HepG2 (cell line): Measurements from ENCODE around the gene KRTAP5-4. TPM values are rescaled to one million over a fixed set of nuclear protein-coding genes. Genes with fewer than 3 reads are reported as not detected.
A peak's percentile ranks its signal among the peaks of the same experiment; 100 is the strongest.

Experiments
- FOXA3 ChIP-seq: IDR thresholded peaks from 2 replicates; pipeline ENCODE4 v1.6.1; 2016; ENCODE audit warnings: missing genetic modification reagents, missing compliant biosample characterization
- GFI1 ChIP-seq: sonication (generic); formaldehyde crosslinking; IDR thresholded peaks from 2 replicates; pipeline ENCODE4 v1.5.0; 2020; ENCODE audit warnings: missing genetic modification reagents, mild to moderate bottlenecking, borderline replicate concordance
- HDAC1 ChIP-seq: sonication (generic); formaldehyde crosslinking; IDR thresholded peaks from 2 replicates; pipeline ENCODE4 v1.5.1; 2020; ENCODE audit warnings: mild to moderate bottlenecking, missing genetic modification reagents
- SETDB1 ChIP-seq: sonication (generic); formaldehyde crosslinking; IDR thresholded peaks from 2 replicates; pipeline ENCODE4 v1.5.1; 2020; ENCODE audit warnings: missing genetic modification reagents, mild to moderate bottlenecking, borderline replicate concordance
- THAP11 ChIP-seq: IDR thresholded peaks from 2 replicates; pipeline ENCODE4 v1.6.1; 2016; ENCODE audit warnings: missing biosample characterization, missing genetic modification reagents
- TRIM24 ChIP-seq: sonication (generic); formaldehyde crosslinking; IDR thresholded peaks from 2 replicates; pipeline ENCODE4 v1.8.0; 2022; ENCODE audit warnings: mild to moderate bottlenecking, missing genetic modification reagents
- ZMYM4 ChIP-seq: sonication (generic); formaldehyde crosslinking; IDR thresholded peaks from 2 replicates; pipeline ENCODE4 v1.8.1; 2023; ENCODE audit warnings: mild to moderate bottlenecking, missing genetic modification reagents
- ZNF263 ChIP-seq: sonication (generic); formaldehyde crosslinking; IDR thresholded peaks from 2 replicates; pipeline ENCODE4 v1.4.0; 2020; ENCODE audit warnings: missing genetic modification reagents
- ZNF382 ChIP-seq: sonication (generic); formaldehyde crosslinking; IDR thresholded peaks from 2 replicates; pipeline ENCODE4 v1.5.0; 2020; ENCODE audit warnings: missing genetic modification reagents, mild to moderate bottlenecking, borderline replicate concordance
- ZNF781 ChIP-seq: sonication (generic); formaldehyde crosslinking; IDR thresholded peaks from 2 replicates; pipeline ENCODE4 v1.5.1; 2020; ENCODE audit warnings: borderline replicate concordance, mild to moderate bottlenecking, missing genetic modification reagents; ENCODE audit errors: not compliant biosample characterization
- ZSCAN29 ChIP-seq: sonication (generic); formaldehyde crosslinking; conservative IDR thresholded peaks from 2 replicates; pipeline ENCODE4 v1.4.0; 2020; ENCODE audit warnings: mild to moderate bottlenecking, missing genetic modification reagents
- ZSCAN30 ChIP-seq: sonication (generic); formaldehyde crosslinking; IDR thresholded peaks from 2 replicates; pipeline ENCODE4 v1.5.0; 2020; ENCODE audit warnings: mild to moderate bottlenecking, missing genetic modification reagents
- polyA plus RNA-seq, 8 experiments: library from polyadenylated mRNA; depleted of rRNA in 3 of 8; stranded (reverse) in 7 of 8; unstranded in 1 of 8; fragments of >200 nt; fragmentation: Illumina TruSeq in 4 of 8; extraction: Trizol in 4 of 8; gene quantifications; 2 replicates each; pipeline versions ENCODE4 v1.2.1 to v1.2.3, GENCODE V29; 2011 to 2016; ENCODE audit warnings: low read depth in 4 of 8, missing spikeins in 1 of 8, mixed read lengths in 1 of 8; ENCODE audit not compliant: insufficient read depth in 1 of 8
- total RNA-seq, 5 experiments: library from RNA; depleted of rRNA; stranded (reverse); fragments of >200 nt; fragmentation: Illumina TruSeq; extraction: Trizol; gene quantifications; 2 replicates each; pipeline ENCODE4 v1.2.3, GENCODE V29; 2016; ENCODE audit warnings: low read depth in 1 of 5
- TF ChIP-seq, protein P1 (sequence below): sonication (generic); formaldehyde crosslinking; IDR thresholded peaks from 2 replicates; pipeline ENCODE4 v1.4.0; 2020; ENCODE audit warnings: missing genetic modification reagents, mild to moderate bottlenecking, borderline replicate concordance
- TF ChIP-seq, protein P2 (sequence below): IDR thresholded peaks from 2 replicates; pipeline ENCODE4 v1.6.1; 2016; ENCODE audit warnings: mild to moderate bottlenecking
- TF ChIP-seq, protein P3 (sequence below): sonication (generic); formaldehyde crosslinking; IDR thresholded peaks from 2 replicates; pipeline ENCODE4 v1.4.0; 2020; ENCODE audit warnings: missing genetic modification reagents
- TF ChIP-seq, protein P4 (sequence below): sonication (generic); formaldehyde crosslinking; IDR thresholded peaks from 2 replicates; pipeline ENCODE4 v1.4.0; 2020; ENCODE audit warnings: missing genetic modification reagents
- TF ChIP-seq, protein P5 (sequence below), 2 experiments: sonication (generic) in 1 of 2; formaldehyde crosslinking in 1 of 2; IDR thresholded peaks; 2 replicates each; pipeline versions ENCODE4 v1.4.0 to v1.6.1; 2018 to 2020; ENCODE audit warnings: missing genetic modification reagents in 2 of 2, borderline replicate concordance in 1 of 2, low read depth in 1 of 2, mild to moderate bottlenecking in 1 of 2, missing biosample characterization in 1 of 2
- TF ChIP-seq, protein P6 (sequence below): sonication (generic); formaldehyde crosslinking; IDR thresholded peaks from 2 replicates; pipeline ENCODE4 v1.4.0; 2020; ENCODE audit warnings: mild to moderate bottlenecking, missing genetic modification reagents

Gene KRTAP5-4
- total and polyA plus RNA-seq, 2 of the 13 experiments (the other 11 are each of a cell fraction or from before 2014, with no cell fraction given): not detected

DNA sequence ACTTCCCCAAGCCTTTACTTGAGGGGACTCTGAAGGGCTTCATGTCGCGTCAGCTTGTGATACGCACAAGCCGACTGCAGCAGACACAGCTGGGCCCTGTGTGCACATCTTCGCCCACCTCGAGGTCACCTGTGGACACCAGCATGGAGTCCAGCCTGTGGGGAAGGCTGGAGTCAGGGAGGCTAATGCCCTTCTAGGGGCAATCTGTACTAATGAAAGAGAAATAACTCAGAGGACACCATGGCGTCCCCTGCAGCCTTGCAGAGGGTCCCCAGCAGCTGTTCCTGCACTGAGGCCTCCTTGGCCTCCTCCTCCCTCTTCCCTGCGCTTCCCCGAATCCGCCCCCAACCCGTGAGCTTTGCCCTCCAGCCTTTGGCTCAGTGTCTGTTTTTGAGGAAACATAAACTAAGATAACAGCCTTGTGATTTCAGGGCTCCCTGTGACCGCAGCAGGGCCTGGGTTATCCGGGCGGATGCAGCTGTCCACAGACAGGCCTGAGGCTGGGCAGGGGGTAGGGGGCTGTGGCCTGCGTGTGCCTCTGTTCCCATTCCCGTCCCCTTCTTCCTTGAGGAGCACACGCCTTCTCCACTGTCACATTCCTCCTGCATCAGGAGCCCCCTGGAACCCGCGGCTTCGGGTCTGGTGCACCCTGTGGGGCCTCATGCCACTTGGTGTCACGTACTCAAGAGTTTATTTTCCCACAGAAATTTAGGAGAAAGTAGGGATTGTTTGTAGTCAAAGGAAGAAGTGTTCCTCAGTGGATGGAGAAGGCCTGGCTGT lies 32.6 kb upstream of the KRTAP5-4 start (continued):
- TF ChIP-seq ZMYM4 (CRISPR knock-in tag): no peak
- TF ChIP-seq ZSCAN29: 0 out of 2 replicates have a peak, but pooled peaks have one; percentile 72
- TF ChIP-seq SETDB1: no peak
- peak; percentile 81 for TF ChIP-seq ZNF263 (CRISPR knock-in tag)
- TF ChIP-seq GFI1 (CRISPR knock-in tag): peak; percentile 43; the same call in 1 of the 2 replicates
- TF ChIP-seq, protein P1, sequence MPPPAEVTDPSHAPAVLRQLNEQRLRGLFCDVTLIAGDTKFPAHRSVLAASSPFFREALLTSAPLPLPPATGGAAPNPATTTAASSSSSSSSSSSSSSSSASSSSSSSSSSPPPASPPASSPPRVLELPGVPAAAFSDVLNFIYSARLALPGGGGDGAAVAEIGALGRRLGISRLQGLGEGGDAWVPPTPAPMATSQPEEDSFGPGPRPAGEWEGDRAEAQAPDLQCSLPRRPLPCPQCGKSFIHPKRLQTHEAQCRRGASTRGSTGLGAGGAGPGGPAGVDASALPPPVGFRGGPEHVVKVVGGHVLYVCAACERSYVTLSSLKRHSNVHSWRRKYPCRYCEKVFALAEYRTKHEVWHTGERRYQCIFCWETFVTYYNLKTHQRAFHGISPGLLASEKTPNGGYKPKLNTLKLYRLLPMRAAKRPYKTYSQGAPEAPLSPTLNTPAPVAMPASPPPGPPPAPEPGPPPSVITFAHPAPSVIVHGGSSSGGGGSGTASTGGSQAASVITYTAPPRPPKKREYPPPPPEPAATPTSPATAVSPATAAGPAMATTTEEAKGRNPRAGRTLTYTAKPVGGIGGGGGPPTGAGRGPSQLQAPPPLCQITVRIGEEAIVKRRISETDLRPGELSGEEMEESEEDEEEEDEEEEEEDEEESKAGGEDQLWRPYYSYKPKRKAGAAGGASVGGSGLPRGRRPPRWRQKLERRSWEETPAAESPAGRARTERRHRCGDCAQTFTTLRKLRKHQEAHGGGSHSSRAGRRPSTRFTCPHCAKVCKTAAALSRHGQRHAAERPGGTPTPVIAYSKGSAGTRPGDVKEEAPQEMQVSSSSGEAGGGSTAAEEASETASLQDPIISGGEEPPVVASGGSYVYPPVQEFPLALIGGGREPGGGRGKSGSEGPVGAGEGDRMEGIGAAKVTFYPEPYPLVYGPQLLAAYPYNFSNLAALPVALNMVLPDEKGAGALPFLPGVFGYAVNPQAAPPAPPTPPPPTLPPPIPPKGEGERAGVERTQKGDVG: peak; percentile 99; the same call in 1 of the 2 replicates
- TF ChIP-seq FOXA3 (CRISPR knock-in tag): peak; percentile 73
- TF ChIP-seq ZNF382 (CRISPR knock-in tag): no peak
- TF ChIP-seq, protein P2, sequence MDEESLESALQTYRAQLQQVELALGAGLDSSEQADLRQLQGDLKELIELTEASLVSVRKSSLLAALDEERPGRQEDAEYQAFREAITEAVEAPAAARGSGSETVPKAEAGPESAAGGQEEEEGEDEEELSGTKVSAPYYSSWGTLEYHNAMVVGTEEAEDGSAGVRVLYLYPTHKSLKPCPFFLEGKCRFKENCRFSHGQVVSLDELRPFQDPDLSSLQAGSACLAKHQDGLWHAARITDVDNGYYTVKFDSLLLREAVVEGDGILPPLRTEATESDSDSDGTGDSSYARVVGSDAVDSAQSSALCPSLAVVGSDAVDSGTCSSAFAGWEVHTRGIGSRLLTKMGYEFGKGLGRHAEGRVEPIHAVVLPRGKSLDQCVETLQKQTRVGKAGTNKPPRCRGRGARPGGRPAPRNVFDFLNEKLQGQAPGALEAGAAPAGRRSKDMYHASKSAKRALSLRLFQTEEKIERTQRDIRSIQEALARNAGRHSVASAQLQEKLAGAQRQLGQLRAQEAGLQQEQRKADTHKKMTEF (CRISPR knock-in tag): no peak; the same call in 1 of the 2 replicates
- TF ChIP-seq, protein P3, sequence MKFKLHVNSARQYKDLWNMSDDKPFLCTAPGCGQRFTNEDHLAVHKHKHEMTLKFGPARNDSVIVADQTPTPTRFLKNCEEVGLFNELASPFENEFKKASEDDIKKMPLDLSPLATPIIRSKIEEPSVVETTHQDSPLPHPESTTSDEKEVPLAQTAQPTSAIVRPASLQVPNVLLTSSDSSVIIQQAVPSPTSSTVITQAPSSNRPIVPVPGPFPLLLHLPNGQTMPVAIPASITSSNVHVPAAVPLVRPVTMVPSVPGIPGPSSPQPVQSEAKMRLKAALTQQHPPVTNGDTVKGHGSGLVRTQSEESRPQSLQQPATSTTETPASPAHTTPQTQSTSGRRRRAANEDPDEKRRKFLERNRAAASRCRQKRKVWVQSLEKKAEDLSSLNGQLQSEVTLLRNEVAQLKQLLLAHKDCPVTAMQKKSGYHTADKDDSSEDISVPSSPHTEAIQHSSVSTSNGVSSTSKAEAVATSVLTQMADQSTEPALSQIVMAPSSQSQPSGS (CRISPR knock-in tag): peak; percentile 43; the same call in 1 of the 2 replicates
- TF ChIP-seq, protein P4, sequence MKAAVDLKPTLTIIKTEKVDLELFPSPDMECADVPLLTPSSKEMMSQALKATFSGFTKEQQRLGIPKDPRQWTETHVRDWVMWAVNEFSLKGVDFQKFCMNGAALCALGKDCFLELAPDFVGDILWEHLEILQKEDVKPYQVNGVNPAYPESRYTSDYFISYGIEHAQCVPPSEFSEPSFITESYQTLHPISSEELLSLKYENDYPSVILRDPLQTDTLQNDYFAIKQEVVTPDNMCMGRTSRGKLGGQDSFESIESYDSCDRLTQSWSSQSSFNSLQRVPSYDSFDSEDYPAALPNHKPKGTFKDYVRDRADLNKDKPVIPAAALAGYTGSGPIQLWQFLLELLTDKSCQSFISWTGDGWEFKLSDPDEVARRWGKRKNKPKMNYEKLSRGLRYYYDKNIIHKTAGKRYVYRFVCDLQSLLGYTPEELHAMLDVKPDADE (CRISPR knock-in tag): no peak
- 0 out of 2 replicates have a peak, but pooled peaks have one; percentile 45 for TF ChIP-seq THAP11 (CRISPR knock-in tag)
- TF ChIP-seq, protein P5, sequence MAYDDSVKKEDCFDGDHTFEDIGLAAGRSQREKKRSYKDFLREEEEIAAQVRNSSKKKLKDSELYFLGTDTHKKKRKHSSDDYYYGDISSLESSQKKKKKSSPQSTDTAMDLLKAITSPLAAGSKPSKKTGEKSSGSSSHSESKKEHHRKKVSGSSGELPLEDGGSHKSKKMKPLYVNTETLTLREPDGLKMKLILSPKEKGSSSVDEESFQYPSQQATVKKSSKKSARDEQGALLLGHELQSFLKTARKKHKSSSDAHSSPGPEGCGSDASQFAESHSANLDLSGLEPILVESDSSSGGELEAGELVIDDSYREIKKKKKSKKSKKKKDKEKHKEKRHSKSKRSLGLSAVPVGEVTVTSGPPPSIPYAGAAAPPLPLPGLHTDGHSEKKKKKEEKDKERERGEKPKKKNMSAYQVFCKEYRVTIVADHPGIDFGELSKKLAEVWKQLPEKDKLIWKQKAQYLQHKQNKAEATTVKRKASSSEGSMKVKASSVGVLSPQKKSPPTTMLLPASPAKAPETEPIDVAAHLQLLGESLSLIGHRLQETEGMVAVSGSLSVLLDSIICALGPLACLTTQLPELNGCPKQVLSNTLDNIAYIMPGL (CRISPR knock-in tag; IDR thresholded peaks at IDR 0.05; ENCODE audit: borderline replicate concordance in 1 of 2, low read depth in 1 of 2): peak in 1 of 2 experiments; percentile 39; a peak in 1 of 4 replicates
- TF ChIP-seq, protein P6, sequence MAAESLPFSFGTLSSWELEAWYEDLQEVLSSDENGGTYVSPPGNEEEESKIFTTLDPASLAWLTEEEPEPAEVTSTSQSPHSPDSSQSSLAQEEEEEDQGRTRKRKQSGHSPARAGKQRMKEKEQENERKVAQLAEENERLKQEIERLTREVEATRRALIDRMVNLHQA (CRISPR knock-in tag): no peak
- TF ChIP-seq ZNF781 (CRISPR knock-in tag): no peak
- TF ChIP-seq HDAC1 (CRISPR knock-in tag): peak; percentile 72
- no peak for TF ChIP-seq ZSCAN30 (CRISPR knock-in tag)
- no peak for TF ChIP-seq TRIM24 (CRISPR knock-in tag)
